HG03039 (cell line): ENCODE data around the gene KIF26A.

Source experiments
- ATAC-seq: cut with Tn5 transposase; IDR thresholded peaks from one replicate; pipeline ENCODE4 v1.9.1; 2021; ENCODE audit warnings: mild to moderate bottlenecking, moderate library complexity; ENCODE audit not compliant: unreplicated experiment

Gene KIF26A

DNA sequence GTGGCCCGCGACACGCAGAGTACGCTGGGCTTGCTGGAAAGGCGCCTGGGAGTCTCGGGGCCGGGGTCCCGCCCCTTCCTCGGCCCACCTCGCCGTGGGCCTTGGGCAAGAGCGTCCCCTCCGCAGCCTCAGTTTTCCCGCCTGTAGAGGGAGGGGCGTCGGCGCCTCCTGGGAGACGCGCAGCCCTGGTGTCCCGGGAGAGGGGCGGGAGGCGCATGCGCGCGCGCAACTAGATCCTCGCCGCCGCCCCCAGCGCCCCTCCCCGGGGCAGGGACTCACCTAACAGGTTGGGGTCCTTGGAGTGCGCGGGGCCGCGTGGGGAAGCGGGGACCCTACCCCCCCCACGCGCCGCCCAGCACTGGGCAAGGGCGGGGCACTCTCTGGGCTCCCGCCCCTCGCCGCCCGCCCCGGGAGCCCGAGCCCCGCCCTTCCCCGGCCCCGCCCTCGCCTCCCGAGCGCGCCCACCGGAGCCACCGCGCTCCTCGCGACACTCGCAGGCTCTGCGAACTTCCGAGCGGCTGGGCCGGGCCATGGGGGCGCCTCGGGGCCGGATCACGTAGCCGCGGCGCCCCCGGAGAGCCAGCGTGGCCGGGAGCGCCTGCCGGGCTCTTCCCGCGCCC, at the start of gene KIF26A:
TSS of gene KIF26A (plus strand) at position 490 of the 620 bp plus-strand sequence. CDS start 136 bp downstream, outside the sequence.
- ATAC-seq: no peak

- ATAC-seq: no peak
Measured at GRCh38 chr14:104090071-104090748, 48.2 kb upstream of the KIF26A start.

DNA sequence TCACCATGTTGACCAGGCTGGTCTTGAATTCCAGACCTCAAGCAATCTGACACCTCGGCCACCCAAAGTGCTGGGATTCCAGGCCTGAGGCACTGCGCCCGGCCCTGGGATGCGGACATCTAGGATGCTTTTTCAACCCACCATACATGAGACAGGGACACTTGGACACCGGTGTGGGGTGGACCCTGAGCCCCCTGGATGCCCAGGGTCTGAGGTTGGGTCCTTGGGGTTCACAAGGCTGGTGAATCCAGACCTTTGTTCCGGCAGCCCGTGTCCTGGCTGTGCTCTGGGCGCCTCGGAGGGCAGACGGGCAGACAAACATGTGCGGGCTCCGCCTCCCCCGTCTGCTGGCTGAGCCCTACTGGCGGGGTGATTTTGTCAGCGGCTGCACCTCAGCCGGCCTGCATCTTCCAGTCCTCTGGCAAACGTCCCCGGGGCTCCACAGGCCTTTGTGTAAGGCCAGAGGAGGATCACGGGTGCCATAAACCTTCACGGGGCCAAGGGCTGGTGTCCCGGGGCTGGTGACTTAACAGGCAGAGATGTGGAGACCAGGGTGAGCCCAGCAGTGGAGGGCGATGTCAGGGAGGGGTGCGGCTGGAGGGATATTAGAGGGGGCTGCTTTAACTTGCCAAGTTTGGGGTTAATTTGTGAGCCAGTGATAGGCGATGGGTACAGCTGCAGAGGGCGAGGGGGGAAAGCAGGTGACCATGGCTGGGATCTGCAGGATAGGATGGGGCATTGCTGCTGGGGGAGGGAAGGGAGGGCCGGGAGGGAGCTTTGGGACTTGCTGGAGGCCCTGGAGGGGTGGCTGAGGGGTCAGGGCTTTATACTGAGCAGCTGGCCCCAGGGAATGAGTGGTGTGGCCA, 47.1 kb upstream of the KIF26A start:
- ATAC-seq: no peak

GRCh38 chr14:104091927-104092771, 46.2 kb upstream of the KIF26A start:
- ATAC-seq: no peak

DNA sequence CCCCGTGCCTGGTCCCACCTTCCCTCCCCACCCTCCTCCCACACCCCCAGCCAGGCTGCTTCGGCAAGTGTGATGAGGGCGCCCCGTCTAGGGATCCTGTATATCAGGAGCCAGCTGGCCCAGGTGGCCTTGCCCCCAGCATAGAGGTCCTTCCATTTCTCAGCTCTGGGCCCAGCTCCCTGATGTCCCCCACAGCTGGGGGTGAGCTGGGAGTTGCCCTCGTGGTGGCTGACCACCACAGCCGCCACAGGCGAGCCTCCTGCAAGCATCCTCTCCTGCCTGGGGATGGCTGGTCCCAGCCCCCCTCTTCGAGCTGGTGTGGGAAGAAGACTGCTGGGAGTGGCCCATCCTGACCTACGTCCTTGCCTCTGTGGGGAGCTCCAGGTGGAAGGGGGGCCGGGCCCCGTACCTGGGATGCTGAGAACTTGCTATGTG, 45.4 kb upstream of the KIF26A start:
- ATAC-seq: no peak

- ATAC-seq: no peak
Measured at GRCh38 chr14:104093366-104094055, 44.9 kb upstream of the KIF26A start.

DNA sequence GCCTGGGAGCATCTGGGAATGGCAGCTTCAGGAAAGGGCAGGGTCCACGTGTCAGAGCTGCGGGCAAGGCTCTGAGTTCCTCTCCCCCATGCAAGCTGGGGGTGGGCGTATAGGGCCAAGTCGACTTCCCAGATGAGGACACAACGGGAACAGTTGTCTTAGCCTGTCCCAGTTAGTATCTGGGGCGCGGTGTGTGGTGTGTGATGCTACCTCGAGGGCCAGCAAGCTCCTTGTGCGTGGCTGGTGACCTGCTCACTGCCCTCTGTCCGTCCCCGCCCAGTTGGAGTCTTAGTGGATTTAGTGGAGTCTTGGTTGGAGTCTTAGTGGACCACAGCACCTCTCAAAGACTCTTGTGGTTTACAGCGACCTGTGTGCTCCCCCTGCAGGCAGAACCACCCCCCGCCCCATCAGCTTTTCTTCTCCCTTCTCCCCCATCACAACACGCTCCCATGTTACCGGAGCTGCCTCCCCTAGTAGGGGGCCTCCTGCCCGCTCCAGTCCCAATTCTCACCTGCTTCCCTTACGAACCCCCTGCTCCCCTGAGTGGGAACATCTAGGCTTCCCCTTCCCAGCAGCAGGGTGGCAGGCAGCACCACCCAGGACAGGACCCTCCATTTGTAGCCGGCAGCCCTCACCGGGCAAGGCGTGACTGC, 44.2 kb upstream of the KIF26A start:
- no peak for ATAC-seq

- ATAC-seq: no peak
Measured at GRCh38 chr14:104094709-104095425, 43.5 kb upstream of the KIF26A start.

GRCh38 chr14:104095426-104096310, 42.7 kb upstream of the KIF26A start:
- no peak for ATAC-seq

- no peak for ATAC-seq
Measured at GRCh38 chr14:104096318-104096717, 42.1 kb upstream of the KIF26A start.

DNA sequence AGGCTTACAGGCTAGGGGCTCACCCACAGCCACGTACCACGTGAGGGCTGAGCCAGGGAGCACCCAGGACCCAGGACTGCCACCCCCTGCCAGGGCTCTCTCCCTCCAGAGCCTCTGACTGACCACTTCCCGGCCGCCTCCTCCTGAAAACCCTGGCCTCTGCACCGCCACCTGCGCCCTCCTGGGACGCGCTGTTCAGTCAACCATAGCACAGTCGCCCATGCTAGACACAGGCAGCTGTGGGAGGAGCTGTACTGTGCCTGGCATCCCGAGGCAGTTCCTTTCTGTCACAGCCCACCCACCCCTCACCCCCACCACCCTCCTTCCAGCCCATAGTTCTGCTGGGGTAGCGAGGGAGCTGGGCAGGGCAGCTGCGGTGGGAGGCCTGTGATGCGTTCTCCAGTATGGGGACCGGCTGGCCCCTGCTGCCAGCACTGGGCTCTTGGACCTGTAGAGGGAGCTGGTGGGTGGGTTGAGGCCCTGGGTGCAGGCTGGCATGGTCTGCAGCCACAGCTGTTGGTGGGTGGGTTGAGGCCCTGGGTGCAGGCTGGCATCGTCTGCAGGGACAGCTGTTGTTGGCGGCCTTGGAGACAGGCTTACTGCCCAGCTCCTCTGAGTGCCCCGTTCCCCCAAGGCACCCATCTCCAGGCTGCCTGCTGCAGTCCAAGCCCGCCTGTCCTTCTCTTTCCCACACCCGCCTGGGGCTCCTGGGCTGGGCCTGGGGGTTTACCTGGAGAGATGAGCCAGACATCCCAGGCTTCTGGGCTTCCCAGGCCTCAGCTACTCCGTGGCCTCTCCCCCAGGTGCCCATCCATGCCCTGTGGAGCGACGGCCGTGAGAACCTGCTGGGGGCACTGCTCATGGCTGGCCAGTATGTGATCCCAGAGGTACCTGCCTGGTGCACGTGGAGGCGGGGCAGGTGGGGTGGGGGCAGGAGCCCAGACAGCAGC, 41.4 kb upstream of the KIF26A start:
- ATAC-seq: no peak

DNA sequence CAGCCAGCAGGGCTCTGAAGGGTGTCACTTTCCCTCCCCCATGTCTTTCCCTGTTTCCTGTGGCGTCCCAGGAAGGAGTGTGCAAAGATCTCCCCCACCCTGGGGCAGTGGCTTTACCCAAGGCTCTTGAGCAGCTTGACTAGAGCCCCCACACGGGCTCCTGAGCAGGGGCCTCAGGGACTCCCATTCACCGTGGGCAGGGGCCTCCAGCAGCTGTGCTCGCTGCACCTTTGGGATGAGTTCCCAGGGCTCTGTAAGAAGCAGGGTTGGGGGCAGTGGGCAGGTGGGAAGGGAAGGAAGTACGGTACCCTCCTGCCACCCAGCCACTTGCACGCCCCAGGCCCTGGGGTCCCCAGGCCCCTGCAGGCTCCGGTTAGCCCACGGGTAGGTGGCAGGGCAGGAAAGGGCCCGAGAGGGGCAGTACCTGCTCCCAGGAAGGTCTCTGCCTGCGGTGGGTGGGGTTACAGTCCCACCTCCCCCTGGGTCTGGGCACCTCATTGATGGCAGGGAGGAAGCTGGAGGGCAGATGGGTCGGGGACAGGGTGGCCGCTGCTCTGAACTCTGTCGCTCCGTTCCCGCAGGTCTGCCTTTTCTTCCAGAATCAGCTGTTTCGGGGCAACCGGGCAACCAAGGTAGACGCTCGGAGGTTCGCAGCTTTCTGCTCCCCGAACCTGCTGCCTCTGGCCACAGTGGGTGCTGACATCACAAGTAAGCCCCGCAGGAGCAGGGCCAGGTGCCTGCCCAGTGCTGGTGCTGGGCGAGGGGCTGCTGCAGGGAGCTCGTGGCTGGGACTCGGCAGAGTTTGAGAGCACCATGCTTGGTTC, 39.9 kb upstream of the KIF26A start:
- ATAC-seq: no peak

- ATAC-seq: no peak
Measured at GRCh38 chr14:104099096-104100041, 39.0 kb upstream of the KIF26A start.

DNA sequence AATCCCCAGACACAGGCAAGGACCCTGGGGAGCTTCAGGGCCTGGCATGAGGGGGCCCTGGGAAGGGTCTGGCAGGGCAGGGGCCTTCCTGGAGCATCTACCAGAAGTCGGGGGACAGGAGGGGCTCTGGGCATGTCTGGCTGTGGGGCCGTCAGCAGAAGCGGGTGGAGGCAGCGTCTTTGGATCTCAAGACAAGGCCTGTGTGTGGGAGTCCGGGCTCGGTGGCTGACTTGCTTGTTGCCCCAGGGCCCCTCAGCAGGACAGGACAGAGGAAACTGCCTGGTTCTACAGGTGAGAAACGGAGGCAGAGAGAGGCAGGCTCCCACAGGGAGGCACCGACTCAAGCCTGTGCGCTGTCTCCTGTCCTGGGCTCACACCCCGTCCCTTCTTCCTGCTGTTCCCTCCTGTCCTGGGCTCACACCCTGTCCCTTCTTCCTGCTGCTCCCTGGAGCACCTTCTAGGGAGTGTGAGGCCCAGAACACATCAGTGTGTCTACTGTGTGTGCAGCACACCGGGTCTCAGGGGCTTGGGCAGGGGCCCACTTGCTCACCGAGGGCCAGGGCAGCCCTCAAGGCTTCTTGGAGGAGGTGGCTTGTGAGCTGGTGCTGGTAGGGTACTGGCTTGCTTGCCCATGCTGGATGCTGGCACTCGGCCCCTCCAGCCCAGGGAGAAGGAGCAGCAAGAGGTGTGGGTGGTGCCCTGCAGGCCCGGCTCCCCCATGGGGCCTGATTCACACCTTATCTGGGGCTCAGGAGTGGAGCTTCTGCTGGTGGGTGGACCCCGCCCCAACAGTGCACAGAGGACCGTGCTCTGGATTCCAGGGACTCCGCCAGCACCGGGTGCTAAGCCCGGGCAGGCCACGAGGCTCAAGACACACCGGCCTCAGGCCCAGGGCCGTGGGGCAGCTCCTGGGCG, 38.0 kb upstream of the KIF26A start:
- no peak for ATAC-seq
